K562 treated with DMSO at 1 percent for 4 hours (cell line): ENCODE measurements around the gene SIRT4. TPM values are rescaled to one million over a fixed set of nuclear protein-coding genes. Genes with fewer than 3 reads are reported as not detected.

Experiments used
- total RNA-seq: library from RNA; unstranded; fragments of 300-600 nt; gene quantifications from 2 replicates; pipeline ENCODE4 v1.2.3, GENCODE V29; 2022; ENCODE audit not compliant: insufficient read depth

SIRT4 gene, protein sequence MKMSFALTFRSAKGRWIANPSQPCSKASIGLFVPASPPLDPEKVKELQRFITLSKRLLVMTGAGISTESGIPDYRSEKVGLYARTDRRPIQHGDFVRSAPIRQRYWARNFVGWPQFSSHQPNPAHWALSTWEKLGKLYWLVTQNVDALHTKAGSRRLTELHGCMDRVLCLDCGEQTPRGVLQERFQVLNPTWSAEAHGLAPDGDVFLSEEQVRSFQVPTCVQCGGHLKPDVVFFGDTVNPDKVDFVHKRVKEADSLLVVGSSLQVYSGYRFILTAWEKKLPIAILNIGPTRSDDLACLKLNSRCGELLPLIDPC
- total RNA-seq, result 3.1 and 5.5 TPM in 2 replicates

DNA sequence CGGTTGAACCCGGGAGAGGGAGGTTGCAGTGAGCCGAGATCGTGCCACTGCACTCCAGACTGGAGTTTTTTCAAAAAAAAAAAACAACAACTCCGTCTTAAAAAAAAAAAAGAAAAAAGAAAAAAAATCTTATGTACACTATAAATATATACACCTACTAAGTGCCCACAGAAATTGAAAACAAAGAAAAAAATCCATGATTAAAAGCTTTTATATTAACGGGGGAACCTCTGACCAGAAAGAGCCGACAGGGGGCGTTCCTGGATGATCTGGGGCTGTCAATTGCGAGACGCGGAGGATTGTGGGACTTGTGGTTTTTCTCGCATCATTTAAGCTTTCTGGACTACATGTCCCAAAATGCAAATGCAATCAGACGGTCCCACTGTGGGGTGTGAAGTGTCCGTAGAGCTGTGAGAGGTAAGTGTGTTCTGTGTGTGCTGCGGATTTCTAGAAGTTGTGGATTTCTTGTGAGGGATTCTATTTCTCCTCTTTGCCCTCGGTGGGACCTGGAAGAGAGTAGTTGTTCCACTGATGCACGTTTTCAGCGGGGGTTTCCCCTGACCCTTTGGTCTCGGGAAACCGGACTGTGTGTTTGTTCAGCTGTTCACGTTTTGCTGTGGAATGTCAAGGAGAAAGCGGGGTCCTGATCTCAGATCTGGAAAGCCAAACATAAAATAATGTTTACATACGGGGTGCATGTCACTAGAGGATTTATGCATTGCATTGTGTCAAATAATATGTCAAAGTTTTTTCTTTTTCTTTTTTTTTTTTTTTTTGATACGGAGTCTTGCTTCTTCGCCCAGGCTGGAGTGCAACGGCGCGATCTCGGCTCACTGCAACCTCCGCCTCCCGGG, at the start of gene SIRT4:
SIRT4 (plus strand) TSS at position 360 of the 854 bp plus-strand sequence. CDS start 1,241 bp downstream, outside the sequence.

DNA sequence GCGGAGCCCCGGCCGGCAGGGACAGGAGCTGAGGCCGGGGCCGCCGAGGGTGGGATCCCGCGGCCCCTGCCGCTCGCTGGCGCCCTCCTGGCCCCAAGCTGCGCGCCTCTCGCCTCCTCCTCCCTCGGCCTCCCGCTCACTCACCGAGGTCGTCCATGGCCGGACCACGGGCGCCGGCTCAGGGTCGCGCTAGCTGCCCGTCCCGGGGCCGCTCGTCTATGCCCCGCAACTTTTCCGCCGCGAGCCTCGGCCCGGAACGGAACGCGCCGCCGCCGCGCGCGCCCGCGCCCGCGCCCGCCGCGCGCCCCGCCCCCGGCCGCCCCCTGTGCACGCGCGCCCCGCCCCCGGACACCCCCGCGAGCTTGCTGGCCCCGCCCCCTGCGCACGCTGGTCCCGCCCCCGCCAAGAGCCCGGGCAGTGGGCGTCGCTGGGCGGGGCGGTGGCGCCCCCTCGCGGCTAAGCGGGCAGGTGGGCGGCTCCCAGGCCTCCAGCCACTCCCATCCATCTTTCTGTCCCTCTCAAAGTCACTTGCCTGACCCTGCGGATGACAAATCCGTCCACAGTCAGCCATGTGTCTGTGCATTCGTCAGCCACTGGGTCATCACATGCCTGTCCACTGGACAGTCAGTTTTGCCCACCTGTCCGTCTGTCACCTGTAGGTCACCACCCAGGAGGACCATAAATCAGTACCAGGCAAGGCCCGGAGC, 36.5 kb upstream of the SIRT4 start, which contains the start of gene PXN:
PXN (minus strand) TSS at position 258 of the 707 bp plus-strand sequence; CDS start at position 157, 101 bp downstream.

DNA sequence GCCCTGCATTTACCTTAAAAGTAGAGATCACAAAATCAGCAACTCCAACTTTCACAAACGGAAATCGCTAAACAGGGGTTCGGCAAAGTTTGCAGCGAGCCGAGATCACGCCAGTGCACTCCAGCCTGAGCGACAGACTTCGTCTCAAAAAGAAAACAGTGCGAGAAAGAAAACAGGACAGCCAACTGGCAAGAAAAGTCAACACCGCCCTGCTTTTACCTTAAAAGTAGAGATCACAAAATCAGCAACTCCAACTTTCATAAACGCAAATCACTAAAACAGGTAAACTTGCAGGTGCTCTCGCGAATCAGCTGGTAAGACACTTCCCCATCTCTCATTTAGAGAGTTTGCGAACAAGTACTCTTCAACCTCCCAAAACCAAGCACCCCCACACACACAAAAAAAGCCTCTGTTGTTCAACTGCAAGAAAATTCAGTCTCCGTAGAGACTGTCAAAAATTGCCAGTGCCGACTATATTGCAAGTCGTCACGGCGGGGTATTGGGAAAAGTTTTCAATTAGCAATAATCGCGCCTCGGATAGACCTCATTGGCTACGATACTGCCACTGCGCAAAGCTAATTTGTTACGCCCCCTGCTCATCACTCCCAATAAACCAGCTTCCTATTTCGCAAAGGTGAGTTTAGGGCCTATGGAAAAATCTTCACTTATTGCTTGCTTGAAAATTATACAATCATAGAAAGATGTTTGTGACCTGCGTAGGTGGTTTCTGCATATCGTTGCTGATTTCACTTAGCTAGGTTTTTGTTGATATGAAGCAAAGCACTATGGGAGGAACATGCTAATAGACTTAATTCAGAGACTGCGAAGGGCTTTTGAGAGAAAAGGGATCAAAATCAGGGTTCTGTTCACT, 9.2 kb upstream of the SIRT4 start, which contains the start of gene RNU4-1:
RNU4-1 (minus strand) TSS at position 577 of the 871 bp plus-strand sequence.

GRCh38 chr12:120327593-120327992, 25.5 kb downstream of the SIRT4 start, which contains the start of gene PLA2G1B:
TSS of gene PLA2G1B (minus strand) at chr12:120327779. CDS start at chr12:120327753, 26 bp downstream.

Other genes starting within 250 kb of the SIRT4 start
- 45.3 and 52.3 TPM in 2 replicates for gene RAB35, start 185.6 kb upstream of the SIRT4 start, total RNA-seq
- gene GCN1, start 107.6 kb upstream of the SIRT4 start, total RNA-seq, result 54.9 and 72.9 TPM in 2 replicates
- 8,456 and 8,934 TPM in 2 replicates for gene RPLP0, start 101.2 kb upstream of the SIRT4 start, total RNA-seq
- 72.4 and 72.8 TPM in 2 replicates for gene PXN, start 36.6 kb upstream of the SIRT4 start, total RNA-seq
- gene RNU4-2, start 10.4 kb upstream of the SIRT4 start, total RNA-seq, result not detected in 2 replicates
- not detected in 2 replicates for gene RNU4-1, start 9.1 kb upstream of the SIRT4 start, total RNA-seq
- not detected in 2 replicates for gene PLA2G1B, start 25.5 kb downstream of the SIRT4 start, total RNA-seq
- not detected in 2 replicates for gene MSI1, start 66.8 kb downstream of the SIRT4 start, total RNA-seq
- gene COX6A1, start 135.8 kb downstream of the SIRT4 start, total RNA-seq, result 699 and 785 TPM in 2 replicates
- gene TRIAP1, start 144.1 kb downstream of the SIRT4 start, total RNA-seq, result 23.7 and 34.9 TPM in 2 replicates
- gene GATC, start 144.1 kb downstream of the SIRT4 start, total RNA-seq, result 12.4 and 16.6 TPM in 2 replicates
- gene SRSF9, start 167.4 kb downstream of the SIRT4 start, total RNA-seq, result 196 and 208 TPM in 2 replicates
- gene DYNLL1, start 193.8 kb downstream of the SIRT4 start, total RNA-seq, result 470 and 487 TPM in 2 replicates
- gene COQ5, start 226.8 kb downstream of the SIRT4 start, total RNA-seq, result 23.3 and 30.5 TPM in 2 replicates
- gene RNF10, start 232.0 kb downstream of the SIRT4 start, total RNA-seq, result 108 and 132 TPM in 2 replicates